ENCODE measurements around the gene SORCS3.

SORCS3 gene

GRCh38 chr10:105024184-105024583 is 383.1 kb downstream of the SORCS3 start:
- no peak for DNase-seq

- DNase-seq, result no peak
Measured at GRCh38 chr10:105025092-105025491, 384.0 kb downstream of the SORCS3 start.

- DNase-seq, result no peak
Measured at GRCh38 chr10:105026566-105026965, 385.5 kb downstream of the SORCS3 start.

- DNase-seq, result no peak
Measured at GRCh38 chr10:105029286-105029685, 388.2 kb downstream of the SORCS3 start.

GRCh38 chr10:105037022-105037421 is 395.9 kb downstream of the SORCS3 start:
- DNase-seq, result no peak

GRCh38 chr10:105041956-105042355 is 400.9 kb downstream of the SORCS3 start:
- no peak for DNase-seq

GRCh38 chr10:105042906-105043552 is 401.9 kb downstream of the SORCS3 start:
- no peak for DNase-seq

- no peak for DNase-seq
Measured at GRCh38 chr10:105044902-105045301, 403.8 kb downstream of the SORCS3 start.

- no peak for DNase-seq
Measured at GRCh38 chr10:105056413-105056812, 415.3 kb downstream of the SORCS3 start.

- no peak for DNase-seq
Measured at GRCh38 chr10:105062951-105063350, 421.9 kb downstream of the SORCS3 start.

- DNase-seq, result no peak
Measured at GRCh38 chr10:105063796-105064195, 422.7 kb downstream of the SORCS3 start.

- DNase-seq, result no peak
Measured at GRCh38 chr10:105068497-105068896, 427.4 kb downstream of the SORCS3 start.

- DNase-seq, result no peak
Measured at GRCh38 chr10:105070249-105070648, 429.2 kb downstream of the SORCS3 start.

GRCh38 chr10:105070952-105071351 is 429.9 kb downstream of the SORCS3 start:
- DNase-seq, result no peak

- DNase-seq, result no peak
Measured at GRCh38 chr10:105071980-105072379, 430.9 kb downstream of the SORCS3 start.

- DNase-seq, result no peak
Measured at GRCh38 chr10:105073999-105074398, 432.9 kb downstream of the SORCS3 start.

GRCh38 chr10:105075031-105075430 is 433.9 kb downstream of the SORCS3 start:
- no peak for DNase-seq

GRCh38 chr10:105085980-105086379 is 444.9 kb downstream of the SORCS3 start:
- DNase-seq, result no peak

GRCh38 chr10:105094048-105094447 is 453.0 kb downstream of the SORCS3 start:
- no peak for DNase-seq

- DNase-seq, result no peak
Measured at GRCh38 chr10:105096316-105096715, 455.2 kb downstream of the SORCS3 start.

GRCh38 chr10:105102977-105103376 is 461.9 kb downstream of the SORCS3 start:
- DNase-seq, result no peak

- no peak for DNase-seq
Measured at GRCh38 chr10:105104297-105104696, 463.2 kb downstream of the SORCS3 start.

- DNase-seq, result no peak
Measured at GRCh38 chr10:105109164-105109563, 468.1 kb downstream of the SORCS3 start.

- no peak for DNase-seq
Measured at GRCh38 chr10:105112862-105113261, 471.8 kb downstream of the SORCS3 start.

GRCh38 chr10:105113666-105114065 is 472.6 kb downstream of the SORCS3 start:
- DNase-seq, result no peak

Measured in SIG-M5 (cell line).